ENCODE results near the gene CUX1.
"Not testable (repeated sequence)": the region's sequence is repeated elsewhere in the genome, so short reads cannot be mapped to it uniquely, and the experiment has no call there.

CUX1 gene

GRCh38 chr7:101916041-101916800 is 98.8 kb downstream of the CUX1 start:
- no peak for TF ChIP-seq CTCF (IDR thresholded peaks at IDR 0.05; ENCODE audit: borderline replicate concordance, insufficient read depth, low read depth, low read length)
- no peak overlapping the region for H3K4me3 ChIP-seq (ENCODE audit: low read depth, low read length)

GRCh38 chr7:101916876-101917275 is 99.5 kb downstream of the CUX1 start:
- no peak for TF ChIP-seq CTCF (IDR thresholded peaks at IDR 0.05; ENCODE audit: borderline replicate concordance, insufficient read depth, low read depth, low read length)
- no peak overlapping the region for H3K4me3 ChIP-seq (ENCODE audit: low read depth, low read length)

- no peak for TF ChIP-seq CTCF (IDR thresholded peaks at IDR 0.05; ENCODE audit: borderline replicate concordance, insufficient read depth, low read depth, low read length)
- no peak overlapping the region for H3K4me3 ChIP-seq (ENCODE audit: low read depth, low read length)
Observed at GRCh38 chr7:101917566-101917965, 100.1 kb downstream of the CUX1 start.

GRCh38 chr7:101918426-101918825 is 101.0 kb downstream of the CUX1 start:
- TF ChIP-seq CTCF (IDR thresholded peaks at IDR 0.05; ENCODE audit: borderline replicate concordance, insufficient read depth, low read depth, low read length) = no peak
- no peak overlapping the region for H3K4me3 ChIP-seq (ENCODE audit: low read depth, low read length)

- H3K4me3 ChIP-seq (ENCODE audit: low read depth, low read length) = no peak overlapping the region
- no peak for TF ChIP-seq CTCF (IDR thresholded peaks at IDR 0.05; ENCODE audit: borderline replicate concordance, insufficient read depth, low read depth, low read length)
Observed at GRCh38 chr7:101919363-101920115, 102.1 kb downstream of the CUX1 start.

- no peak overlapping the region for H3K4me3 ChIP-seq (ENCODE audit: low read depth, low read length)
- TF ChIP-seq CTCF (IDR thresholded peaks at IDR 0.05; ENCODE audit: borderline replicate concordance, insufficient read depth, low read depth, low read length) = no peak
Observed at GRCh38 chr7:101921061-101921460, 103.6 kb downstream of the CUX1 start.

- H3K4me3 ChIP-seq (ENCODE audit: low read depth, low read length) = not testable (repeated sequence)
Observed at GRCh38 chr7:101921546-101922489, 104.4 kb downstream of the CUX1 start.
